Fibroblast of skin of right quadriceps (primary cell): ENCODE data around the gene REV3L.

Source experiments
- DNase-seq: peaks from one replicate; pipeline ENCODE4 v3.0.0-alpha.2; 2013

REV3L gene

GRCh38 chr6:111254779-111255166 is 228.2 kb downstream of the REV3L start:
- no peak for DNase-seq

- no peak for DNase-seq
These were observed 228.8 kb downstream of the REV3L start for GRCh38 chr6:111254004-111254778.

GRCh38 chr6:111252726-111253125 is 230.3 kb downstream of the REV3L start:
- DNase-seq, result no peak

GRCh38 chr6:111250791-111251354 is 232.1 kb downstream of the REV3L start:
- DNase-seq, result no peak
